ENCODE data around the gene RBM8A. TPM values are rescaled to one million over a fixed set of nuclear protein-coding genes. Genes with fewer than 3 reads are reported as not detected.

RBM8A gene
- total RNA-seq, 2 experiments from 2014 or later = 135 to 200 TPM

GRCh38 chr1:145886390-145886789 lies 40.9 kb downstream of the RBM8A start:
- DNase-seq (ENCODE audit: low spot score) = no peak
- Histone ChIP-seq H3K79me2 (ENCODE audit: insufficient read depth, low read depth, low read length) (no peaks in the 10 kb centered on the region), H3K27ac (ENCODE audit: low read depth, low read length, poor library complexity, severe bottlenecking) (no peak overlapping the region), H3K4me1 (ENCODE audit: insufficient read depth, low read length, poor library complexity, severe bottlenecking) (no peaks in the 10 kb centered on the region), H3K9me2 (ENCODE audit: insufficient read depth, low read length) (no peaks in the 10 kb centered on the region), H3K9me3 (ENCODE audit: low read length) (no peaks in the 10 kb centered on the region), H3K36me3 (ENCODE audit: insufficient read depth, low read length) (no peaks in the 10 kb centered on the region), H3K4me3 (ENCODE audit: low read depth, low read length, poor library complexity, severe bottlenecking) (peak overlapping the region; percentile 69), H2AFZ (ENCODE audit: low read length) (peak overlapping the region; percentile 68; the same call in 1 of the 2 replicates), H4K20me1 (ENCODE audit: insufficient read depth, low read length) (no peaks in the 10 kb centered on the region), H3K4me2 (ENCODE audit: low read length) (peak overlapping the region; percentile 73)
- intact Hi-C loops (cut with micrococcal nuclease; ENCODE audit: unreplicated experiment) = no loop called here
- ChIA-PET POLR2A (interaction anchor here (0.6 to 1.3 kb wide), 3 partner anchors 28 to 72 kb away, joined by 3 to 5 read pairs (median 3); partner anchors contain the start of genes LIX1L and PIAS3), CTCF (ENCODE audit: unreplicated experiment) (no interaction called here)
- TF ChIP-seq CTCF (conservative IDR thresholded peaks at IDR 0.05; ENCODE audit: low read length) (no peak), EZH2phosphoT487 (IDR thresholded peaks at IDR 0.05; ENCODE audit: borderline replicate concordance, low read depth, low read length) (no peak)
- BruUV-seq (replicated peaks) = no TSS peak

GRCh38 chr1:145885738-145886287 lies 41.5 kb downstream of the RBM8A start, which contains the start of gene ANKRD35:
Gene ANKRD35 (minus strand): TSS chr1:145885866. CDS start chr1:145885758, 108 bp downstream.
- H3K4me2 ChIP-seq (ENCODE audit: low read length) = peak within 1 kb of the TSS; percentile 73
- no peaks in the 10 kb centered on the region for H3K9me3 ChIP-seq (ENCODE audit: low read length)
- no peaks in the 10 kb centered on the region for H4K20me1 ChIP-seq (ENCODE audit: insufficient read depth, low read length)
- ChIA-PET POLR2A (interaction anchor here (1.1 to 1.3 kb wide), 2 partner anchors 26 to 72 kb away, joined by 4 to 5 read pairs; partner anchors contain the start of gene LIX1L), CTCF (ENCODE audit: unreplicated experiment) (no interaction called here)
- TF ChIP-seq EZH2phosphoT487 (IDR thresholded peaks at IDR 0.05; ENCODE audit: borderline replicate concordance, low read depth, low read length) = no peak
- H3K79me2 ChIP-seq (ENCODE audit: insufficient read depth, low read depth, low read length) = no peaks in the 10 kb centered on the region
- H3K36me3 ChIP-seq (ENCODE audit: insufficient read depth, low read length) = no peaks in the 10 kb centered on the region
- peak within 1 kb of the TSS; percentile 68; the same call in 1 of the 2 replicates for H2AFZ ChIP-seq (ENCODE audit: low read length)
- H3K27ac ChIP-seq (ENCODE audit: low read depth, low read length, poor library complexity, severe bottlenecking) = no peak within 1 kb of the TSS
- H3K9me2 ChIP-seq (ENCODE audit: insufficient read depth, low read length) = no peaks in the 10 kb centered on the region
- DNase-seq (ENCODE audit: low spot score) = peak; percentile 81
- BruUV-seq (replicated peaks) = no TSS peak
- no peaks in the 10 kb centered on the region for H3K4me1 ChIP-seq (ENCODE audit: insufficient read depth, low read length, poor library complexity, severe bottlenecking)
- intact Hi-C loops (cut with micrococcal nuclease; ENCODE audit: unreplicated experiment) = no loop called here
- peak within 1 kb of the TSS; percentile 69 for H3K4me3 ChIP-seq (ENCODE audit: low read depth, low read length, poor library complexity, severe bottlenecking)

DNA sequence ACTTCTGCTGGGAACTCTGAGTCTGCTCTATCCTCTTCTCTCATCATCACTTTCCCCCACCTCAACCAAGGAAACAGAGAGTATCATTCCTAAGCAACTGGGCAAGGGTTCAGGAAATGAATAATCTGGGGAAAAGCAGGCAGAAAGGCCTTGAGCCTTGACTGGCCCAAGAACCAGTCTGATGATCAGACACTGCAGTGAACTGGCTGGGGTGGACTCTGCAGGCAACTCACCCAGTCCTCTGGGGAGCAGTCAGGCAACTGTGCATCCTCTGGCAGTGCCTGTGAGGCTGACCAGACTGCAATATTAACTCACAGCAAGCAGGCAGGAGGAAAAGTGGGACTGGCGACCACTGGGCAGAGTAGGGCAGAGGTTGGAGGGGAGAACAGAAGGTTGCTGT lies 42.6 kb downstream of the RBM8A start:
- Histone ChIP-seq H3K36me3 (ENCODE audit: insufficient read depth, low read length) (no peaks in the 10 kb centered on the region), H3K9me2 (ENCODE audit: insufficient read depth, low read length) (no peaks in the 10 kb centered on the region), H3K27ac (ENCODE audit: low read depth, low read length, poor library complexity, severe bottlenecking) (no peak overlapping the region), H2AFZ (ENCODE audit: low read length) (no peak overlapping the region), H3K4me1 (ENCODE audit: insufficient read depth, low read length, poor library complexity, severe bottlenecking) (no peaks in the 10 kb centered on the region), H3K4me3 (ENCODE audit: low read depth, low read length, poor library complexity, severe bottlenecking) (no peak overlapping the region), H3K9me3 (ENCODE audit: low read length) (no peaks in the 10 kb centered on the region), H4K20me1 (ENCODE audit: insufficient read depth, low read length) (no peaks in the 10 kb centered on the region), H3K4me2 (ENCODE audit: low read length) (no peak overlapping the region), H3K79me2 (ENCODE audit: insufficient read depth, low read depth, low read length) (no peaks in the 10 kb centered on the region)
- intact Hi-C loops (cut with micrococcal nuclease; ENCODE audit: unreplicated experiment) = no loop called here
- ChIA-PET POLR2A (interaction anchor here (0.6 to 1.1 kb wide), 3 partner anchors 25 to 167 kb away, joined by 3 to 4 read pairs (median 3); no protein-coding TSS in a partner anchor), CTCF (ENCODE audit: unreplicated experiment) (no interaction called here)
- TF ChIP-seq EZH2phosphoT487 (IDR thresholded peaks at IDR 0.05; ENCODE audit: borderline replicate concordance, low read depth, low read length) (no peak), CTCF (conservative IDR thresholded peaks at IDR 0.05; ENCODE audit: low read length) (no peak)
- BruUV-seq (replicated peaks) = no TSS peak
- DNase-seq (ENCODE audit: low spot score) = no peak
